Trophoblast cell (in vitro differentiated cells and primary cell): ENCODE data around the gene CAMP.

Experiments used
- DNase-seq, 2 donors: peaks; one replicate each; pipeline ENCODE4 v3.0.0-alpha.2; 2016
- H2AFZ ChIP-seq: 2 replicates; pipeline ENCODE4 v1.6.1; 2013; ENCODE audit warnings: low read length, moderate library complexity, mild to moderate bottlenecking; ENCODE audit not compliant: insufficient read depth, poor library complexity
- H2AK5ac ChIP-seq: 2 replicates; pipeline ENCODE4 v1.6.1; 2013; ENCODE audit warnings: mild to moderate bottlenecking, low read length
- H2BK120ac ChIP-seq: 2 replicates; pipeline ENCODE4 v1.6.1; 2013; ENCODE audit warnings: low read length, mild to moderate bottlenecking, moderate library complexity; ENCODE audit not compliant: insufficient read depth, poor library complexity
- H2BK12ac ChIP-seq: 2 replicates; pipeline ENCODE4 v1.6.1; 2013; ENCODE audit warnings: mild to moderate bottlenecking, low read length, moderate library complexity
- H2BK5ac ChIP-seq: 2 replicates; pipeline ENCODE4 v1.6.1; 2013; ENCODE audit warnings: low read length, low read depth, moderate library complexity, mild to moderate bottlenecking; ENCODE audit not compliant: poor library complexity
- H3K14ac ChIP-seq: 2 replicates; pipeline ENCODE4 v1.6.1; 2013; ENCODE audit warnings: mild to moderate bottlenecking, low read length
- H3K18ac ChIP-seq: 2 replicates; pipeline ENCODE4 v1.6.1; 2013; ENCODE audit warnings: mild to moderate bottlenecking, low read length
- H3K23ac ChIP-seq: 2 replicates; pipeline ENCODE4 v1.6.1; 2013; ENCODE audit warnings: low read length
- H3K27ac ChIP-seq: 2 replicates; pipeline ENCODE4 v1.5.1; 2013; ENCODE audit warnings: low read depth, mild to moderate bottlenecking, inconsistent platforms, low read length, moderate library complexity
- H3K27me3 ChIP-seq: 2 replicates; pipeline ENCODE4 v1.6.1; 2013; ENCODE audit warnings: inconsistent platforms, mild to moderate bottlenecking, low read length, moderate library complexity; ENCODE audit not compliant: insufficient read depth
- H3K36me3 ChIP-seq, 2 experiments: 1 replicate in 1 of 2; 2 replicates in 1 of 2; pipeline ENCODE4 v1.6.1; 2013; ENCODE audit warnings: low read length in 2 of 2, mild to moderate bottlenecking in 2 of 2, moderate library complexity in 1 of 2; ENCODE audit not compliant: insufficient read depth in 2 of 2, control insufficient read depth in 1 of 2
- H3K4ac ChIP-seq: 2 replicates; pipeline ENCODE4 v1.6.1; 2013; ENCODE audit warnings: low read depth, mild to moderate bottlenecking, low read length, moderate library complexity
- H3K4me1 ChIP-seq, 2 experiments: 1 replicate in 1 of 2; 2 replicates in 1 of 2; pipeline ENCODE4 v1.6.1; 2013; ENCODE audit warnings: low read length in 2 of 2, mild to moderate bottlenecking in 2 of 2, moderate library complexity in 1 of 2; ENCODE audit not compliant: insufficient read depth in 2 of 2, control insufficient read depth in 1 of 2
- H3K4me2 ChIP-seq: 2 replicates; pipeline ENCODE4 v1.6.1; 2013; ENCODE audit warnings: inconsistent platforms, mild to moderate bottlenecking, low read length, moderate library complexity
- H3K4me3 ChIP-seq: 2 replicates; pipeline ENCODE4 v1.5.1; 2013; ENCODE audit warnings: mild to moderate bottlenecking, low read depth, low read length, inconsistent platforms
- H3K79me1 ChIP-seq: one replicate; pipeline ENCODE4 v1.6.1; 2013; ENCODE audit warnings: low read length
- H3K79me2 ChIP-seq: 2 replicates; pipeline ENCODE4 v1.6.1; 2013; ENCODE audit warnings: low read length, mild to moderate bottlenecking; ENCODE audit not compliant: control insufficient read depth, insufficient read depth, poor library complexity
- H3K9ac ChIP-seq: 2 replicates; pipeline ENCODE4 v1.6.1; 2013; ENCODE audit warnings: mild to moderate bottlenecking, low read length
- H3K9me3 ChIP-seq: 2 replicates; pipeline ENCODE4 v1.6.1; 2013; ENCODE audit warnings: low read depth, mild to moderate bottlenecking, control low read depth, inconsistent platforms, low read length; ENCODE audit not compliant: insufficient read depth
- H4K12ac ChIP-seq: 2 replicates; pipeline ENCODE4 v1.6.1; 2013; ENCODE audit warnings: low read depth, mild to moderate bottlenecking, low read length, moderate library complexity
- H4K8ac ChIP-seq: 2 replicates; pipeline ENCODE4 v1.6.1; 2013; ENCODE audit warnings: low read depth, mild to moderate bottlenecking, low read length, moderate library complexity
- H4K91ac ChIP-seq: one replicate; pipeline ENCODE4 v1.6.1; 2013; ENCODE audit warnings: low read depth, mild to moderate bottlenecking, low read length, moderate library complexity
- WGBS: extraction: QIAGEN DNeasy Blood & Tissue Kit; methylation state at CpG from one replicate; pipeline ENCODE4 v1.1.7; 2013; ENCODE audit warnings: missing lambda C conversion rate; ENCODE audit not compliant: insufficient read length, insufficient coverage; ENCODE audit errors: extremely low coverage; 5-methylcytosine and 5-hydroxymethylcytosine counted together

Gene CAMP

GRCh38 chr3:48217449-48217848 is 5.8 kb upstream of the CAMP start:
- Histone ChIP-seq H4K91ac (no peak overlapping the region), H3K36me3 (no peaks in the 10 kb centered on the region), H3K9me3 (peaks cover 1% of the 10 kb centered on the region), H3K79me2 (no peaks in the 10 kb centered on the region), H3K79me1 (no peaks in the 10 kb centered on the region), H3K14ac (no peak overlapping the region), H3K4me2 (no peak overlapping the region), H3K4me3 (no peak overlapping the region), H2BK12ac (no peak overlapping the region), H3K23ac (no peak overlapping the region), H3K4me1 (no peaks in the 10 kb centered on the region), H4K12ac (no peak overlapping the region), H3K4ac (no peak overlapping the region), H3K9ac (no peak overlapping the region), H2AK5ac (no peak overlapping the region), H3K18ac (no peak overlapping the region), H2BK5ac (no peak overlapping the region), H2AFZ (no peak overlapping the region), H2BK120ac (no peak overlapping the region), H4K8ac (no peak overlapping the region), H3K27me3 (no peaks in the 10 kb centered on the region), H3K27ac (no peak overlapping the region)
- no peak for DNase-seq
- no CpG with 5 or more reads among the region's 4 CpGs for WGBS

GRCh38 chr3:48218537-48218936 is 4.8 kb upstream of the CAMP start:
- Histone ChIP-seq H2AFZ (no peak overlapping the region), H3K27ac (no peak overlapping the region), H2BK120ac (no peak overlapping the region), H4K8ac (no peak overlapping the region), H3K18ac (no peak overlapping the region), H3K4ac (no peak overlapping the region), H3K27me3 (no peaks in the 10 kb centered on the region), H3K14ac (no peak overlapping the region), H3K36me3 (no peaks in the 10 kb centered on the region), H3K23ac (no peak overlapping the region), H4K12ac (no peak overlapping the region), H2AK5ac (no peak overlapping the region), H3K9me3 (peaks cover 1% of the 10 kb centered on the region), H4K91ac (no peak overlapping the region), H3K79me2 (no peaks in the 10 kb centered on the region), H2BK5ac (no peak overlapping the region), H3K4me3 (no peak overlapping the region), H3K9ac (no peak overlapping the region), H2BK12ac (no peak overlapping the region), H3K4me2 (no peak overlapping the region), H3K4me1 (no peaks in the 10 kb centered on the region), H3K79me1 (no peaks in the 10 kb centered on the region)
- WGBS: no CpG with 5 or more reads among the region's 5 CpGs
- DNase-seq: no peak

- Histone ChIP-seq H3K27ac (no peak overlapping the region), H3K9ac (no peak overlapping the region), H2AK5ac (no peak overlapping the region), H3K36me3 (no peaks in the 10 kb centered on the region), H2BK5ac (no peak overlapping the region), H2BK120ac (no peak overlapping the region), H3K4me3 (no peak overlapping the region), H3K9me3 (no peaks in the 10 kb centered on the region), H4K8ac (no peak overlapping the region), H2AFZ (no peak overlapping the region), H3K4me2 (no peak overlapping the region), H4K12ac (no peak overlapping the region), H3K79me1 (no peaks in the 10 kb centered on the region), H3K23ac (no peak overlapping the region), H2BK12ac (no peak overlapping the region), H3K4ac (no peak overlapping the region), H3K18ac (no peak overlapping the region), H3K14ac (no peak overlapping the region), H3K4me1 (no peaks in the 10 kb centered on the region), H3K79me2 (no peaks in the 10 kb centered on the region), H4K91ac (no peak overlapping the region), H3K27me3 (no peaks in the 10 kb centered on the region)
- no peak for DNase-seq
- no CpG with 5 or more reads among the region's 3 CpGs for WGBS
Observed at GRCh38 chr3:48219543-48219942, 3.8 kb upstream of the CAMP start.

GRCh38 chr3:48220746-48221145 is 2.5 kb upstream of the CAMP start:
- H3K9ac ChIP-seq: no peak overlapping the region
- H3K9me3 ChIP-seq: no peaks in the 10 kb centered on the region

More at GRCh38 chr3:48220746-48221145, 2.5 kb upstream of the CAMP start:
- Histone ChIP-seq H3K79me1 (no peaks in the 10 kb centered on the region), H3K36me3 (no peaks in the 10 kb centered on the region), H4K8ac (no peak overlapping the region), H3K27me3 (no peaks in the 10 kb centered on the region), H3K4me2 (no peak overlapping the region), H2AK5ac (no peak overlapping the region), H4K91ac (no peak overlapping the region), H3K4me1 (no peaks in the 10 kb centered on the region), H2BK5ac (no peak overlapping the region), H2BK12ac (no peak overlapping the region), H2BK120ac (no peak overlapping the region), H3K23ac (no peak overlapping the region), H4K12ac (no peak overlapping the region), H3K79me2 (no peaks in the 10 kb centered on the region), H3K14ac (no peak overlapping the region), H3K4ac (no peak overlapping the region), H3K27ac (no peak overlapping the region), H3K4me3 (no peak overlapping the region), H3K18ac (no peak overlapping the region), H2AFZ (no peak overlapping the region)
- DNase-seq: no peak
- no CpG with 5 or more reads among the region's 9 CpGs for WGBS
